ENCODE measurements around the gene UCKL1.

UCKL1 gene

GRCh38 chr20:63890616-63891015 lies 65.6 kb downstream of the UCKL1 start:
- DNase-seq (ENCODE audit: low read depth, low spot score) = no peak

- DNase-seq (ENCODE audit: low read depth, low spot score) = no peak
These were observed 66.0 kb downstream of the UCKL1 start for GRCh38 chr20:63890201-63890576.
